GM12865 (cell line): ENCODE data around the gene LSM5.

Source experiments
- DNase-seq: peaks from one replicate; pipeline ENCODE4 v3.0.0; 2010; ENCODE audit warnings: low read depth
- H3K4me3 ChIP-seq: 2 replicates; pipeline ENCODE4 v1.5.1; 2011; ENCODE audit warnings: mild to moderate bottlenecking, low read depth, low read length, control low read depth
- TF ChIP-seq, protein P1 (sequence below): IDR thresholded peaks from 2 replicates; pipeline ENCODE4 v1.5.1; 2011; ENCODE audit warnings: low read length, control low read depth, low read depth, inconsistent platforms; ENCODE audit not compliant: insufficient read depth; ENCODE audit errors: missing control alignments

LSM5 gene

GRCh38 chr7:32436146-32436928, 53.8 kb downstream of the LSM5 start:
- DNase-seq: no peak
- H3K4me3 ChIP-seq: no peak overlapping the region
- TF ChIP-seq, protein P1, sequence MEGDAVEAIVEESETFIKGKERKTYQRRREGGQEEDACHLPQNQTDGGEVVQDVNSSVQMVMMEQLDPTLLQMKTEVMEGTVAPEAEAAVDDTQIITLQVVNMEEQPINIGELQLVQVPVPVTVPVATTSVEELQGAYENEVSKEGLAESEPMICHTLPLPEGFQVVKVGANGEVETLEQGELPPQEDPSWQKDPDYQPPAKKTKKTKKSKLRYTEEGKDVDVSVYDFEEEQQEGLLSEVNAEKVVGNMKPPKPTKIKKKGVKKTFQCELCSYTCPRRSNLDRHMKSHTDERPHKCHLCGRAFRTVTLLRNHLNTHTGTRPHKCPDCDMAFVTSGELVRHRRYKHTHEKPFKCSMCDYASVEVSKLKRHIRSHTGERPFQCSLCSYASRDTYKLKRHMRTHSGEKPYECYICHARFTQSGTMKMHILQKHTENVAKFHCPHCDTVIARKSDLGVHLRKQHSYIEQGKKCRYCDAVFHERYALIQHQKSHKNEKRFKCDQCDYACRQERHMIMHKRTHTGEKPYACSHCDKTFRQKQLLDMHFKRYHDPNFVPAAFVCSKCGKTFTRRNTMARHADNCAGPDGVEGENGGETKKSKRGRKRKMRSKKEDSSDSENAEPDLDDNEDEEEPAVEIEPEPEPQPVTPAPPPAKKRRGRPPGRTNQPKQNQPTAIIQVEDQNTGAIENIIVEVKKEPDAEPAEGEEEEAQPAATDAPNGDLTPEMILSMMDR: no peak
